Mucosa of rectum (tissue), 2 donors: Measurements from ENCODE around the gene NOS3.

ENCODE experiments used
- H3K27ac ChIP-seq, 2 donors: one replicate each; pipeline ENCODE4 v1.7.0; 2013; ENCODE audit warnings: inconsistent platforms in 2 of 2, low read depth in 2 of 2, low read length in 2 of 2
- H3K27me3 ChIP-seq, 2 donors: one replicate each; pipeline ENCODE4 v1.7.0; 2013; ENCODE audit warnings: low read length in 2 of 2; ENCODE audit not compliant: control insufficient read depth in 2 of 2, insufficient read depth in 2 of 2
- H3K36me3 ChIP-seq, 2 donors: one replicate each; pipeline ENCODE4 v1.7.0; 2013; ENCODE audit warnings: low read length in 2 of 2; ENCODE audit not compliant: control insufficient read depth in 2 of 2, insufficient read depth in 2 of 2
- H3K4me1 ChIP-seq, 2 donors: one replicate each; pipeline ENCODE4 v1.7.0; 2013; ENCODE audit warnings: low read length in 2 of 2, mild to moderate bottlenecking in 1 of 2; ENCODE audit not compliant: control insufficient read depth in 2 of 2, insufficient read depth in 2 of 2
- H3K4me3 ChIP-seq, 2 donors: one replicate each; pipeline ENCODE4 v1.7.0; 2013; ENCODE audit warnings: low read length in 2 of 2
- H3K9ac ChIP-seq, 2 donors: one replicate each; pipeline ENCODE4 v1.7.0; 2013; ENCODE audit warnings: low read length in 2 of 2, low read depth in 1 of 2, mild to moderate bottlenecking in 1 of 2
- H3K9me3 ChIP-seq, 2 donors: one replicate each; pipeline ENCODE4 v1.7.0; 2013; ENCODE audit warnings: low read length in 2 of 2; ENCODE audit not compliant: control insufficient read depth in 2 of 2
- donor health status: healthy.
- donor health status: Normal muscosa, but diverticular disease.

NOS3 gene

GRCh38 chr7:150952331-150953050 is 38.3 kb upstream of the NOS3 start:
- H3K9ac ChIP-seq: no peak overlapping the region
- H3K27ac ChIP-seq: no peak overlapping the region
- H3K4me3 ChIP-seq: no peak overlapping the region
- peaks cover 3 to 7% of the 10 kb centered on the region in 2 donors for H3K4me1 ChIP-seq
- H3K9me3 ChIP-seq: no peaks in the 10 kb centered on the region
- H3K27me3 ChIP-seq: peaks cover 0 to 4% of the 10 kb centered on the region in 2 donors
- H3K36me3 ChIP-seq: no peaks in the 10 kb centered on the region

- H3K36me3 ChIP-seq: no peaks in the 10 kb centered on the region
- H3K27ac ChIP-seq: peak overlapping the region in 1 of 2 donors; percentile 72
- H3K9me3 ChIP-seq: no peaks in the 10 kb centered on the region
- no peak overlapping the region for H3K9ac ChIP-seq
- H3K4me1 ChIP-seq: peaks cover 3 to 7% of the 10 kb centered on the region in 2 donors
- peak overlapping the region in 1 of 2 donors; percentile 13 for H3K4me3 ChIP-seq
- H3K27me3 ChIP-seq: no peaks in the 10 kb centered on the region
Measured at GRCh38 chr7:150953061-150953997, 37.5 kb upstream of the NOS3 start.

GRCh38 chr7:150954201-150954985 is 36.4 kb upstream of the NOS3 start:
- Histone ChIP-seq H3K36me3 (no peaks in the 10 kb centered on the region), H3K9me3 (no peaks in the 10 kb centered on the region), H3K9ac (no peak overlapping the region), H3K4me3 (no peak overlapping the region), H3K27me3 (no peaks in the 10 kb centered on the region), H3K4me1 (peaks cover 3 to 7% of the 10 kb centered on the region in 2 donors), H3K27ac (peak overlapping the region in 1 of 2 donors; percentile 72)

- Histone ChIP-seq H3K36me3 (no peaks in the 10 kb centered on the region), H3K4me1 (peaks cover 3 to 7% of the 10 kb centered on the region in 2 donors), H3K9ac (no peak overlapping the region)
Measured at GRCh38 chr7:150954986-150955518, 35.8 kb upstream of the NOS3 start.

GRCh38 chr7:150955519-150956394 is 35.1 kb upstream of the NOS3 start:
- H3K9ac ChIP-seq: no peak overlapping the region
- H3K9me3 ChIP-seq: no peaks in the 10 kb centered on the region
- H3K4me1 ChIP-seq: peaks cover 3 to 7% of the 10 kb centered on the region in 2 donors
- no peak overlapping the region for H3K4me3 ChIP-seq
- H3K27ac ChIP-seq: peak overlapping the region; percentile 22 to 72
- H3K27me3 ChIP-seq: no peaks in the 10 kb centered on the region
- no peaks in the 10 kb centered on the region for H3K36me3 ChIP-seq

More at GRCh38 chr7:150954986-150955518, 35.8 kb upstream of the NOS3 start:
- H3K27me3 ChIP-seq: no peaks in the 10 kb centered on the region
- no peak overlapping the region for H3K4me3 ChIP-seq
- no peaks in the 10 kb centered on the region for H3K9me3 ChIP-seq
- H3K27ac ChIP-seq: peak overlapping the region; percentile 22 to 72

GRCh38 chr7:150956395-150957132 is 34.3 kb upstream of the NOS3 start:
- Histone ChIP-seq H3K4me3 (no peak overlapping the region), H3K27ac (no peak overlapping the region), H3K36me3 (no peaks in the 10 kb centered on the region), H3K27me3 (no peaks in the 10 kb centered on the region), H3K9me3 (no peaks in the 10 kb centered on the region), H3K4me1 (peaks cover 3 to 7% of the 10 kb centered on the region in 2 donors), H3K9ac (no peak overlapping the region)

- H3K27ac ChIP-seq: no peak overlapping the region
- H3K9ac ChIP-seq: no peak overlapping the region
- H3K9me3 ChIP-seq: no peaks in the 10 kb centered on the region
- H3K27me3 ChIP-seq: no peaks in the 10 kb centered on the region
- H3K36me3 ChIP-seq: no peaks in the 10 kb centered on the region
- H3K4me1 ChIP-seq: peaks cover 3 to 7% of the 10 kb centered on the region in 2 donors
- no peak overlapping the region for H3K4me3 ChIP-seq
Measured at GRCh38 chr7:150957133-150958020, 33.4 kb upstream of the NOS3 start.

GRCh38 chr7:150958062-150958552 is 32.7 kb upstream of the NOS3 start:
- no peaks in the 10 kb centered on the region for H3K36me3 ChIP-seq
- H3K27me3 ChIP-seq: no peaks in the 10 kb centered on the region
- H3K4me3 ChIP-seq: no peak overlapping the region
- H3K9ac ChIP-seq: no peak overlapping the region
- no peaks in the 10 kb centered on the region for H3K9me3 ChIP-seq
- peaks cover 3 to 7% of the 10 kb centered on the region in 2 donors for H3K4me1 ChIP-seq
- H3K27ac ChIP-seq: no peak overlapping the region
